Kidney epithelial cell (primary cell): ENCODE results near the gene ZNF526. TPM values are rescaled to one million over a fixed set of nuclear protein-coding genes. Genes with fewer than 3 reads are reported as not detected.

Experiments
- DNase-seq: peaks from one replicate; pipeline ENCODE4 v3.0.0-alpha.2; 2010; ENCODE audit warnings: low read depth
- H3K27me3 ChIP-seq: 2 replicates; pipeline ENCODE4 v1.6.0; 2011; ENCODE audit warnings: low read length; ENCODE audit not compliant: control insufficient read depth, insufficient read depth
- H3K36me3 ChIP-seq: 2 replicates; pipeline ENCODE4 v1.5.1; 2011; ENCODE audit warnings: low read length; ENCODE audit not compliant: control insufficient read depth, insufficient read depth
- H3K4me3 ChIP-seq: 2 replicates; pipeline ENCODE4 v1.5.1; 2011; ENCODE audit warnings: low read depth, mild to moderate bottlenecking, control low read depth, low read length
- total RNA-seq: library from RNA; depleted of rRNA; stranded (reverse); fragments of >200 nt; gene quantifications from 2 replicates; pipeline ENCODE4 v1.2.3, GENCODE V29; 2015
- TF ChIP-seq, protein P1 (sequence below): IDR thresholded peaks from 2 replicates; pipeline ENCODE4 v1.5.1; 2011; ENCODE audit warnings: mild to moderate bottlenecking, moderate library complexity, low read length, control low read depth, inconsistent platforms; ENCODE audit not compliant: insufficient read depth, poor library complexity, severe bottlenecking

The ZNF526 gene
- total RNA-seq, 1 donor from 2014 or later: 6.1 TPM

DNA sequence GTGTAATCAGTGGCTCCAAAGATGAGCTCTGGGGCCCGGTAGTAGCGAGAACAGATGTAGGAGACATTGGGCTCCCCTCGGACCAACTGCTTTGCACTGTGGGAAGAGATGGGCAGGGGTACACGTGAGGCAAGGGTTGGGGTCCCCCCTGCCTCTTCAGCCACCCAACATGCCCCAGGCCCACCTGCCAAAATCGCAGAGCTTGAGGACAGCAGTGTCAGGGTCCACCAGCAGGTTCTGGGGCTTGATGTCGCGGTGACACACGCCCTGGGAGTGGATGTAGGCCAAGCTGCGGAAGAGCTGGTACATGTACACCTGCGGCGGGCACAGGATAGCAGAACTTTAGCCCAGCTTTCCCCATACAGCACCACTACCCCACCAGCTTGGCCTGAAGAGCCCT is 14.3 kb downstream of the ZNF526 start:
- Histone ChIP-seq H3K4me3 (no peak overlapping the region), H3K36me3 (peaks cover 4% of the 10 kb centered on the region), H3K27me3 (no peaks in the 10 kb centered on the region)
- DNase-seq: no peak
- TF ChIP-seq, protein P1, sequence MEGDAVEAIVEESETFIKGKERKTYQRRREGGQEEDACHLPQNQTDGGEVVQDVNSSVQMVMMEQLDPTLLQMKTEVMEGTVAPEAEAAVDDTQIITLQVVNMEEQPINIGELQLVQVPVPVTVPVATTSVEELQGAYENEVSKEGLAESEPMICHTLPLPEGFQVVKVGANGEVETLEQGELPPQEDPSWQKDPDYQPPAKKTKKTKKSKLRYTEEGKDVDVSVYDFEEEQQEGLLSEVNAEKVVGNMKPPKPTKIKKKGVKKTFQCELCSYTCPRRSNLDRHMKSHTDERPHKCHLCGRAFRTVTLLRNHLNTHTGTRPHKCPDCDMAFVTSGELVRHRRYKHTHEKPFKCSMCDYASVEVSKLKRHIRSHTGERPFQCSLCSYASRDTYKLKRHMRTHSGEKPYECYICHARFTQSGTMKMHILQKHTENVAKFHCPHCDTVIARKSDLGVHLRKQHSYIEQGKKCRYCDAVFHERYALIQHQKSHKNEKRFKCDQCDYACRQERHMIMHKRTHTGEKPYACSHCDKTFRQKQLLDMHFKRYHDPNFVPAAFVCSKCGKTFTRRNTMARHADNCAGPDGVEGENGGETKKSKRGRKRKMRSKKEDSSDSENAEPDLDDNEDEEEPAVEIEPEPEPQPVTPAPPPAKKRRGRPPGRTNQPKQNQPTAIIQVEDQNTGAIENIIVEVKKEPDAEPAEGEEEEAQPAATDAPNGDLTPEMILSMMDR: no peak

DNA sequence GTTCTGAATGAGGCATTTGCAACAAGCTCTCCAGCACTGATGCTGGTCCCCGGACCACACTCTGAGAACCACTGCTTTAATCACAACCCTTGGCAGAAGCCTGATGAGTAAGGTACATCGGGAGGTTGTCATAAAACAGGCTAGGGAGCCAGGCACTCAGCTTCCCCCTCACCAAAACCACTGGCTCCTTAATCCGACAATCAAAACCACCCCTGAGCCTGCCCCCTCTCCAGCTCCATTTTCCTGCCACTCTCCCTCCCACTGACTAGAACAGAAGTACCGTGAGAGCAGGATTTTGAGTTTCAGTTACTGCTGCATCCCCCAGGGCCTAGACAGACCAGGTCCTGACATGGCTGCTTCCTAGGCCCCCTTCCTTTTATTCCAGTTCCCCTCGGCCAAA is 15.1 kb downstream of the ZNF526 start:
- Histone ChIP-seq H3K4me3 (no peak overlapping the region), H3K36me3 (peaks cover 4% of the 10 kb centered on the region), H3K27me3 (no peaks in the 10 kb centered on the region)
- DNase-seq: no peak
- TF ChIP-seq, protein P1: no peak

DNA sequence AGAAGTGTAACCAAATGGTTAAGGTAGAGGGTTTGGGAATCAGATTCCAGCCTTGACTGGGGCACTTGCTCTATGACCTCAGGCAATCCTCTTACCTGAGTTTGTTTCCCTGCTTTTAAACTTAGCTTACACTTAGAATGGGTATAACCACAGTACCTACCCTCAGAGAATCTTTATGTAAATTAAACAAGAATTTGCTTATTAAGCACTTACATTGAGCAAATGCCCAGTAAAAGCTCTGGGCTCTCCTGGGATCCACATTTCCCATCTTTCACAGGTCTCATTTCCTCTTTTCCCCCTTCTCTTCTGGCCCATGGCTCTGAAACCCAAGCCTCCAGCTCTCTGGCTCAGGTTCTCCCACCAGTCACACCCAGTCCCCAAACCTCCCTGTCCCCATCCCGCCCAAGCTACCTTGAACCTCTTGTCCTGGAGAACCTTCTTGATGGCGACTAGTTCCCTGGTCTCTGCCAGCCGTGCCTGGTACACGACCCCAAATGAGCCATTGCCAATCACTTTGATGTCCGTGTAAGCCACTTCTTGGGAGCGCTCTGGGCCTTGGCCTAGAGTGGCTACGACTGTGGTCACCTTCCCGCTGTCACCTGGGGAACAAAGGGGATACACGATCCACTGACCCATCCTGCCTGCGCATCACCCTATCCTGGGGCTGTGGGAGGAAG is 19.6 kb downstream of the ZNF526 start:
- no peak for DNase-seq
- H3K4me3 ChIP-seq: no peak overlapping the region
- H3K27me3 ChIP-seq: no peaks in the 10 kb centered on the region
- TF ChIP-seq, protein P1: no peak
- peaks cover 2% of the 10 kb centered on the region for H3K36me3 ChIP-seq

DNA sequence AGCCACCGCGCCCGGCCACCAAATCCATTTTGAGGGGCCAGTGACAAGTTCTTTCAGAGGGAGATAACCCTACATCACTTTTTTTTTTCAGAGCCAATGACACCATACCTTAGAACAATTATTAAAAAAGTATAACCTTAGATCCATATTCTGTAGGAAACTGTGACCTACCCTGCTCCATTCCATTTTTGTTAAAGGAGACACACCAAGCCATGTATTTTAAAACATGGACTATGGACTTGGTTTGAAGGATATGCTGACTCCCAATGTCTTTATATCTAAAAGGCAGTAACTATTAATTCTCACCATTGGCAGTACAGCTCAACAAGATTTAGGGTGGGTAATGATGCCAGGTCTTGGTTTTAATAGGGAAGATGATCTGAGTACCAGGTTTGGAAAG is 21.2 kb downstream of the ZNF526 start:
- TF ChIP-seq, protein P1: no peak
- H3K36me3 ChIP-seq: peaks cover 2% of the 10 kb centered on the region
- no peak for DNase-seq
- H3K4me3 ChIP-seq: peak overlapping the region; percentile 75
- no peaks in the 10 kb centered on the region for H3K27me3 ChIP-seq

DNA sequence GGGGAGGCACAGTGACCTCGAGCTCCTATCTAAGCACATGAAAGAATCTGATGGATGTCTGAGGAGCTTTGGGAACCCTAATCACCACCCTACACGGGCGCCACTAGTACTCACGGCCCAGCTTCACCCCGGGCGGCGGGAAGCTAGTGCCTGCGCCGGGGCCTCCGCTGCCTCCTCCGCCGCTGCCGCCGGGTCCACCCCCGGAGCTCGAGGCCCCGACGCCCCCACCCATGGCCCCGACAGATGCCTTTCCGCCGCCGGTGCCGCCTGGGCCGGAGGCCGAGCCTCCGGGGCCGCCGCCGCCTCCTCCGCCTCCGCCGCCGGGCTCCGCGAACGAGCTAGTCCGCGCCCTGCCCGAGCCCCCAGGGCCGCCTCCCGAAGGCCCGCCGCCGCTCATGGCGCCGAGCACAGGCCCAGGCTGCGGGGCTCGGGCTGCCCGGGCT is 22.0 kb downstream of the ZNF526 start:
- Histone ChIP-seq H3K27me3 (no peaks in the 10 kb centered on the region), H3K4me3 (peak overlapping the region; percentile 75), H3K36me3 (no peaks in the 10 kb centered on the region)
- DNase-seq: no peak
- TF ChIP-seq, protein P1: no peak
